Panc1 (cell line): ENCODE data around the gene ZP1. TPM values are rescaled to one million over a fixed set of nuclear protein-coding genes. Genes with fewer than 3 reads are reported as not detected.

Experiments used
- ATAC-seq: fragments of 200-7000 bp; cut with Tn5 transposase; 2 replicates; pipeline ENCODE4 v1.9.1; 2020; ENCODE audit warnings: mild to moderate bottlenecking, moderate library complexity
- BruUV-seq: library from RNA; stranded (reverse); fragments of 400-500 nt; replicated peaks from 2 replicates; lab custom pipeline; 2021; lab: Mats Ljungman, UMichigan
- CTCF ChIA-PET: fragments of 300-600 bp; sonication (Branson Sonifier 250); formaldehyde crosslinking; loops from one replicate; lab custom pipeline; 2022; ENCODE audit warnings: antibody characterized with exemption; lab: Charles Lee
- POLR2A ChIA-PET: fragments of 300-600 bp; sonication (Branson Sonifier 250); formaldehyde crosslinking; loops from one replicate; lab custom pipeline; 2022; ENCODE audit warnings: antibody characterized with exemption; lab: Charles Lee
- DNase-seq: peaks from one replicate; pipeline ENCODE4 v3.0.0-alpha.2; 2010; ENCODE audit warnings: low read depth, low spot score
- H3K27ac ChIP-seq: 2 replicates; pipeline ENCODE4 v1.5.1; 2011; ENCODE audit warnings: mild to moderate bottlenecking, low read length, inconsistent platforms
- H3K27me3 ChIP-seq: fragments of 200-500 bp; sonication (Bioruptor generic); 2 replicates; pipeline ENCODE4 v1.6.0; 2014; ENCODE audit warnings: low read length, inconsistent platforms; ENCODE audit not compliant: control insufficient read depth, insufficient read depth
- H3K36me3 ChIP-seq: fragments of 200-500 bp; sonication (Bioruptor generic); 2 replicates; pipeline ENCODE4 v1.5.1; 2014; ENCODE audit warnings: inconsistent platforms, mild to moderate bottlenecking, low read length, moderate library complexity; ENCODE audit not compliant: control insufficient read depth, insufficient read depth
- H3K4me1 ChIP-seq: 2 replicates; pipeline ENCODE4 v1.5.1; 2011; ENCODE audit warnings: inconsistent platforms, mild to moderate bottlenecking, low read length, moderate library complexity; ENCODE audit not compliant: control insufficient read depth, insufficient read depth
- H3K4me3 ChIP-seq, 2 experiments: 2 replicates each; pipeline ENCODE4 v1.5.1; 2011 to 2012; ENCODE audit warnings: low read depth in 2 of 2, low read length in 2 of 2, mild to moderate bottlenecking in 2 of 2, inconsistent platforms in 1 of 2, moderate library complexity in 1 of 2
- H3K9me3 ChIP-seq: fragments of 200-500 bp; sonication (Bioruptor generic); 2 replicates; pipeline ENCODE4 v1.5.1; 2014; ENCODE audit warnings: low read depth, mild to moderate bottlenecking, inconsistent platforms, low read length, moderate library complexity; ENCODE audit not compliant: control insufficient read depth, insufficient read depth
- CTCF ChIP-seq: fragments of 450-650 bp; IDR thresholded peaks from 2 replicates; pipeline ENCODE4 v1.5.1; 2017; ENCODE audit warnings: mild to moderate bottlenecking
- POLR2AphosphoS5 ChIP-seq: IDR thresholded peaks from 2 replicates; pipeline ENCODE4 v1.6.1; 2012; ENCODE audit warnings: mild to moderate bottlenecking, low read depth, low read length, moderate library complexity
- REST ChIP-seq, 2 experiments: IDR thresholded peaks; 2 replicates each; pipeline ENCODE4 v1.6.1; 2011 to 2012; ENCODE audit warnings: low read depth in 2 of 2, control low read depth in 1 of 2, low read length in 1 of 2, mild to moderate bottlenecking in 1 of 2, moderate library complexity in 1 of 2; ENCODE audit not compliant: insufficient read depth in 1 of 2
- SIN3A ChIP-seq: IDR thresholded peaks from 2 replicates; pipeline ENCODE4 v1.6.1; 2012; ENCODE audit warnings: low read depth, mild to moderate bottlenecking, low read length, moderate library complexity, borderline replicate concordance; ENCODE audit not compliant: insufficient read depth
- TCF7L2 ChIP-seq: IDR thresholded peaks from 2 replicates; pipeline ENCODE4 v1.6.1; 2011; ENCODE audit warnings: mild to moderate bottlenecking, low read depth, low read length, inconsistent platforms
- in situ Hi-C: cut with HindIII; loops from 2 replicates; pipeline ENCODE4 v1.10.0; 2016; ENCODE audit warnings: low sequenced_read_pairs, low pct_unique_long_range_greater_than_20kb
- intact Hi-C: fragments of 100-400 bp; cut with micrococcal nuclease; formaldehyde crosslinking; loops from one replicate; pipeline ENCODE4 v1.10.0; 2022; ENCODE audit not compliant: unreplicated experiment
- total RNA-seq: library from RNA; stranded (reverse); gene quantifications from one replicate; pipeline ENCODE4 v1.2.1, GENCODE V29; 2021; ENCODE audit not compliant: unreplicated experiment

ZP1 gene
- total RNA-seq, 1 experiment from 2014 or later, result not detected

GRCh38 chr11:60847281-60847680, 20.1 kb upstream of the ZP1 start:
- ATAC-seq, result no peak
- H3K4me3 ChIP-seq, result no peak overlapping the region

GRCh38 chr11:60847896-60848295, 19.4 kb upstream of the ZP1 start:
- no peak overlapping the region for H3K4me3 ChIP-seq
- in situ Hi-C loops (no loop called here), intact Hi-C loops (no loop called here)
- H3K4me1 ChIP-seq, result peaks cover 20% of the 10 kb centered on the region
- POLR2A ChIA-PET, result no interaction called here
- TF ChIP-seq REST (IDR thresholded peaks at IDR 0.05; ENCODE audit: insufficient read depth in 1 of 2, low read depth in 2 of 2, low read length in 1 of 2) (no peak), SIN3A (no peak), POLR2AphosphoS5 (no peak), CTCF (no peak), TCF7L2 (no peak)
- no peak overlapping the region for H3K27ac ChIP-seq
- peaks cover 4% of the 10 kb centered on the region for H3K36me3 ChIP-seq
- CTCF ChIA-PET, result no interaction called here
- no peaks in the 10 kb centered on the region for H3K27me3 ChIP-seq
- no TSS peak for BruUV-seq
- ATAC-seq (no peak), DNase-seq (no peak)
- H3K9me3 ChIP-seq, result no peaks in the 10 kb centered on the region

More at GRCh38 chr11:60847281-60847680, 20.1 kb upstream of the ZP1 start:
- DNase-seq, result no peak
- in situ Hi-C loops, result no loop called here
- CTCF ChIA-PET, result interaction anchor here (1.4 kb wide), 1 partner anchor 52 kb away, joined by 3 read pairs; no protein-coding TSS in a partner anchor
- Histone ChIP-seq H3K27ac (no peak overlapping the region), H3K9me3 (no peaks in the 10 kb centered on the region), H3K4me1 (peaks cover 20% of the 10 kb centered on the region), H3K36me3 (peaks cover 4% of the 10 kb centered on the region), H3K27me3 (no peaks in the 10 kb centered on the region)
- POLR2A ChIA-PET, result no interaction called here
- TF ChIP-seq CTCF (no peak), TCF7L2 (no peak), REST (IDR thresholded peaks at IDR 0.05; ENCODE audit: insufficient read depth in 1 of 2, low read depth in 2 of 2, low read length in 1 of 2) (no peak), SIN3A (no peak), POLR2AphosphoS5 (no peak)
- intact Hi-C loops, result no loop called here
- BruUV-seq, result no TSS peak
